Common myeloid progenitor, CD34-positive (primary cell): ENCODE data around the gene HOXA10.

Experiments
- CTCF ChIA-PET: fragments of 350-600 bp; sonication (Branson Sonifier 250); formaldehyde crosslinking; loops from one replicate; lab custom pipeline; 2021; ENCODE audit warnings: antibody characterized with exemption; lab: Charles Lee
- POLR2A ChIA-PET: fragments of 350-600 bp; sonication (Branson Sonifier 250); formaldehyde crosslinking; loops from one replicate; lab custom pipeline; 2021; ENCODE audit warnings: antibody characterized with exemption; lab: Charles Lee
- DNase-seq, 3 donors: peaks; one replicate each; pipeline versions ENCODE4 v3.0.0 to v3.0.0-alpha.2; 2013
- H3K27ac ChIP-seq, 2 experiments: 1 replicate in 1 of 2; 2 replicates in 1 of 2; pipeline ENCODE4 v1.7.0; 2013; ENCODE audit warnings: inconsistent platforms in 2 of 2, low read length in 2 of 2, mild to moderate bottlenecking in 2 of 2, low read depth in 1 of 2, moderate library complexity in 1 of 2; ENCODE audit not compliant: severe bottlenecking in 2 of 2, insufficient read depth in 1 of 2, poor library complexity in 1 of 2
- H3K27me3 ChIP-seq, 5 experiments: replicated peaks in 2 of 5; 1 replicate in 3 of 5; 2 replicates in 2 of 5; pipeline versions ENCODE4 v1.6.1 to v1.7.0; 2013; ENCODE audit warnings: low read length in 4 of 5, mild to moderate bottlenecking in 2 of 5, moderate library complexity in 2 of 5, inconsistent platforms in 1 of 5; ENCODE audit not compliant: insufficient read depth in 5 of 5, control insufficient read depth in 4 of 5
- H3K36me3 ChIP-seq, 4 experiments: 1 replicate in 2 of 4; 2 replicates in 2 of 4; pipeline versions ENCODE4 v1.6.1 to v1.7.0; 2013; ENCODE audit warnings: low read length in 3 of 4, control low read depth in 1 of 4, mild to moderate bottlenecking in 1 of 4; ENCODE audit not compliant: control insufficient read depth in 4 of 4, insufficient read depth in 4 of 4
- H3K4me1 ChIP-seq, 4 experiments: 1 replicate in 3 of 4; 2 replicates in 1 of 4; pipeline versions ENCODE4 v1.6.1 to v1.7.1; 2013; ENCODE audit warnings: low read length in 3 of 4, mild to moderate bottlenecking in 3 of 4, control low read depth in 1 of 4, inconsistent platforms in 1 of 4, moderate library complexity in 1 of 4; ENCODE audit not compliant: control insufficient read depth in 4 of 4, insufficient read depth in 4 of 4; ENCODE audit errors: control extremely low read depth in 1 of 4
- H3K4me3 ChIP-seq, 7 experiments: 1 replicate in 4 of 7; 2 replicates in 3 of 7; pipeline versions ENCODE4 v1.5.1 to v1.7.0; 2013; ENCODE audit warnings: mild to moderate bottlenecking in 7 of 7, low read length in 6 of 7, moderate library complexity in 6 of 7, inconsistent platforms in 2 of 7, low read depth in 2 of 7, control low read depth in 1 of 7; ENCODE audit not compliant: insufficient read depth in 4 of 7, control insufficient read depth in 1 of 7; ENCODE audit errors: extremely low read depth in 1 of 7
- H3K9me3 ChIP-seq, 5 experiments: 1 replicate in 4 of 5; 2 replicates in 1 of 5; pipeline versions ENCODE4 v1.6.1 to v1.7.1; 2013; ENCODE audit warnings: low read length in 4 of 5, mild to moderate bottlenecking in 2 of 5, inconsistent platforms in 1 of 5, low read depth in 1 of 5, moderate library complexity in 1 of 5; ENCODE audit not compliant: control insufficient read depth in 4 of 5, insufficient read depth in 2 of 5; ENCODE audit errors: control extremely low read depth in 1 of 5
- WGBS: methylation state at CpG from one replicate; pipeline ENCODE4 v1.1.5; 2013; ENCODE audit not compliant: insufficient coverage; 5-methylcytosine and 5-hydroxymethylcytosine counted together

HOXA10 gene

DNA sequence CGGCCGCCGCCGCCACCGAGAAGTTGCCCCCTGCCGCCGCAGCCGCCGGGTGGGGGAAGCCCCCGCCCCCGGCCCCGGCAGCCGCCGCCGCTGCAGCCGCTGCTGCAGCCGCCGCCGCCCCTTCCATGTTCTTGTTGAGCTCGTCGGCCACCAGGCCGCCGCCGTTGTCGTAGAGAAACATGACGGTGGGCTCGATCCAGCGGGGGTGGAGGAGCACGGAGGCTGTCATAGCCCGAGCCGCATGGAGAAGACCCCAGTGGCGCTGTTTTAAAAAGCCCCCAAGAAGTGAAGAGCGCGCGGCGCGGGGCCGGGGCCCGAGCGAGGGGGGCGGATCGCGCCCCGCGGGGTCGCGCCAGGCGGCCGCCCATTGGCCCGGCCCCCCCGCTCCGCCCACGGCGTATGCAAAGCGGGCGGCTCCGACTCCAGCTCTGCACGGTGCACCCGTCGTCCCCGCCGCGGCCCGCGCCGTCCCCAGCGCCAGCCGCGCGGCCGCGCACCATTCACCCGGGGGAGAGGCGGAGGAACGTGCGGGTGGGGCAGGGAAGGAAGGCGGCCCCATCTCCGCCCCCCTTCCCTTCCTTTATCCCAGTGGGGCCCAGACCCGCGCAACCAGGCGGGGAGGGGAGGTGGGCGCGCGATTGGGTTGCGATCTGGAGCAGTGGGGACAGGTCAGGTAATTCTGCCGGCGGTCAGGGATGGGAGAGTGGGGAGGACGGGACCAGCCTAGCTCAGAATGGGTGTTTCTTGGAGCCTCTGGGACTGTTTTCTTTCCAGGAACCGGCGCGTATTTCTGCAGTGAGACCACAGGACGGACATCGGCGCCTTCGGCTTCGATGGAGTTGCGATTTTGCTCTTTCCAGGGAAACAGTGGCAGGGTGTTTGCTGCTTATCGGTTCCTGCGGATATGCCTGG is 26.0 kb upstream of the HOXA10 start, which contains the start of gene HOXA13:
Gene HOXA13 (minus strand): TSS at position 243 of the 912 bp plus-strand sequence. CDS start 14 bp downstream, at position 229.
- ChIA-PET CTCF (interaction anchor here (0.7 to 2.1 kb wide), 7 partner anchors 8 to 820 kb away, joined by 3 to 10 read pairs (median 4); no protein-coding TSS in a partner anchor), POLR2A (interaction anchor here (0.9 kb wide), 1 partner anchor 574 kb away, joined by 3 read pairs; no protein-coding TSS in a partner anchor)
- Histone ChIP-seq H3K27ac (no peak within 1 kb of the TSS), H3K4me3 (peak within 1 kb of the TSS in 5 of 7 experiments; percentile 13 to 59 (median 37)), H3K4me1 (peaks cover 0 to 35% (median 33%) of the 10 kb centered on the region in 4 experiments), H3K36me3 (no peaks in the 10 kb centered on the region), H3K9me3 (no peaks in the 10 kb centered on the region), H3K27me3 (peaks cover 27 to 99% (median 71%) of the 10 kb centered on the region in 5 experiments)
- peak in 1 of 3 donors; percentile 50 for DNase-seq
- WGBS, result 1% methylated on average over 73 of the region's 99 CpGs

DNA sequence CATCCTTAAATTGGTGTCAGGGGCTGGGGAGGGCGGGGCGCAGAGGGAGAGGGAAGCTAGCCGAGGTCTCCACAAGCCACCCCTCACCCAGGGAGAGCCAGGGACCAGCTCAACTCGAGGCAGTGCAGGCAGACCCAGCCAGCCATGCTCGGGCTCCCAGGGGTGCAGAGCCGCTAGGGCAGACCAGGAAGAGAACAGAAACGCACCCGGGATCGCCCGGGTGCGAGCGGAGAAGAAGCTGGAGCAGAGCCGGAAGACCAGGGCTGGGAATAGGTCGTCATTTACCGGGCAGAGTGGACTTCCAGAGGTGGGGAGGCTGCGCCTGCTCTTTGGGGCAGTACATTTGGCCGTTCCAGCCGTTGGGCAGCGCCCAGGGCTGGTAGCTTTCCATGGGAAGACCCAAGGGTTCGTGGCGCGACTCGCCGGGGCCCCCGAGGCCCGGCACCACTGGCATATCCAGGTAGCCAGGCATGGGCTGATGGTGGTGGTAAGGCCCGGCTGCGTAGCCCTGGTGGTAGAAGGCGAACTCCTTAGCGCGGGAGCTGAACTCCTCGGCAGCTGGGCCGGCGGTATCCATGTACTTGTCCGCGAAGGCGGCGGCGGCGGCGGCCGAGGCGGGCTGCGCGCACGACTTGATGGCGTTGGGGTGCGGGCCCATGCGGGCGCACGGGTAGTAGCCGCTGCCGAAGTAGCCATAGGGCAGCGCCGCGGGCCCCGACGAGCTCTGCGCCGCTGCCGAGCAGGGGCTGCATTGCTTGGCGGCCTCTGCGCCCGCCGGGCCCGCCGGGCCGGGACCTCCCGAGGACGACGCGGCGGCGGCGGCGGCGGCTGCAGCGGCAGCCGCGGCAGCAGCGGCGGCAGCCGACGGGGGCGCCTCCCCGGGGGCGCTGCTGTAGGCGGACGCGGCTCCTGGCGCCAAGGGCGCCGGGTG is 25.0 kb upstream of the HOXA10 start:
- peaks cover 0 to 31% (median 29%) of the 10 kb centered on the region in 4 experiments for H3K4me1 ChIP-seq
- POLR2A ChIA-PET, result no interaction called here
- H3K27ac ChIP-seq, result no peak overlapping the region
- H3K36me3 ChIP-seq, result no peaks in the 10 kb centered on the region
- DNase-seq, result peak in 1 of 3 donors; percentile 53
- CTCF ChIA-PET, result interaction anchor here (0.7 to 2.1 kb wide), 10 partner anchors 9 to 821 kb away, joined by 3 to 10 read pairs (median 3); no protein-coding TSS in a partner anchor
- H3K27me3 ChIP-seq, result peaks cover 35 to 99% (median 71%) of the 10 kb centered on the region in 5 experiments
- H3K4me3 ChIP-seq, result peak overlapping the region in 1 of 7 experiments; percentile 36
- H3K9me3 ChIP-seq, result no peaks in the 10 kb centered on the region
- 1% methylated on average over 84 of the region's 93 CpGs for WGBS

GRCh38 chr7:27198138-27198841 is 24.2 kb upstream of the HOXA10 start:
- ChIA-PET POLR2A (no interaction called here), CTCF (interaction anchor here (0.7 to 2.1 kb wide), 7 partner anchors 10 to 821 kb away, joined by 3 to 10 read pairs (median 3); no protein-coding TSS in a partner anchor)
- Histone ChIP-seq H3K27ac (no peak overlapping the region), H3K27me3 (peaks cover 42 to 99% (median 71%) of the 10 kb centered on the region in 5 experiments), H3K9me3 (no peaks in the 10 kb centered on the region), H3K4me1 (peaks cover 0 to 36% (median 29%) of the 10 kb centered on the region in 4 experiments), H3K4me3 (no peak overlapping the region), H3K36me3 (no peaks in the 10 kb centered on the region)
- no peak for DNase-seq
- 8% methylated on average over 22 of the region's 29 CpGs for WGBS

- WGBS, result 21% methylated on average over 16 of the region's 18 CpGs
- DNase-seq, result no peak
- Histone ChIP-seq H3K9me3 (no peaks in the 10 kb centered on the region), H3K36me3 (no peaks in the 10 kb centered on the region), H3K27me3 (peaks cover 42 to 99% (median 74%) of the 10 kb centered on the region in 5 experiments), H3K4me1 (peaks cover 0 to 44% (median 37%) of the 10 kb centered on the region in 4 experiments), H3K27ac (no peak overlapping the region), H3K4me3 (no peak overlapping the region)
- ChIA-PET CTCF (interaction anchor here (0.6 to 2.1 kb wide), 2 partner anchors 11 to 822 kb away, joined by 3 to 10 read pairs; no protein-coding TSS in a partner anchor), POLR2A (no interaction called here)
Observed at GRCh38 chr7:27197137-27198042, 23.3 kb upstream of the HOXA10 start.

DNA sequence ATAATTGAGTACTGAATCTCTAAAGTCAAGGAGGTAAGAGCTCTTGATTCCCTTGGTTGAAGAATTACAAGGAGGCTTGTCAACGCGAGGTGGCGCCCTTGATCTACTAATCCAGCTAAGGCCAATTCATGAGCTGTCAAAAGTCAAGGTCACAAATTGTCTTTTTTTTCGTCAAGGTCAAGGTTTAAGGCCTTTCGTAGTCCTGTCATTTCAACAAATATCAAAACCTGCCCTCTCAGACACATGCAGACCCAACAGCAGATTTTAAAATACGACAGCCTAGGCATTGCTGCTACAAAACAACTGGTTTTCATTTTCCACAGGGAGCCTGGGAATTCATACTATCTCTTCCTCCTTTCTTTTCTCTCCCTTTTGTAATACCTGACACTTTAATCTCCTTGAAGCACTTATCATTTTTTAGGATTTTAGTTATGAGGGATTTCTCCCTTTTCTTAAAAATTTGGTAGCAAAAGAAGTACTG is 22.2 kb upstream of the HOXA10 start:
- WGBS, result 2% methylated on average over 6 of the region's 6 CpGs
- peak; percentile 83 to 90 (median 89) for DNase-seq
- H3K36me3 ChIP-seq, result no peaks in the 10 kb centered on the region
- no peak overlapping the region for H3K27ac ChIP-seq
- CTCF ChIA-PET, result interaction anchor here (0.6 to 2.5 kb wide), 29 partner anchors 10 to 901 kb away, joined by 3 to 38 read pairs (median 4); no protein-coding TSS in a partner anchor
- no peaks in the 10 kb centered on the region for H3K9me3 ChIP-seq
- peaks cover 42 to 99% (median 72%) of the 10 kb centered on the region in 5 experiments for H3K27me3 ChIP-seq
- POLR2A ChIA-PET, result interaction anchor here (0.5 kb wide), 1 partner anchor 1004 kb away, joined by 3 read pairs; no protein-coding TSS in a partner anchor
- no peak overlapping the region for H3K4me3 ChIP-seq
- peaks cover 0 to 47% (median 36%) of the 10 kb centered on the region in 4 experiments for H3K4me1 ChIP-seq
